ENCODE results near the gene MYH7B. TPM values are rescaled to one million over a fixed set of nuclear protein-coding genes. Genes with fewer than 3 reads are reported as not detected.

Gene MYH7B
- total RNA-seq, 1 experiment from 2014 or later, result 1.0 TPM

GRCh38 chr20:34915131-34915530, 40.5 kb upstream of the MYH7B start:
- intact Hi-C loops (cut with micrococcal nuclease; ENCODE audit: unreplicated experiment), result no loop called here

GRCh38 chr20:34915749-34916455, 39.8 kb upstream of the MYH7B start:
- no peak overlapping the region for H3K4me3 ChIP-seq
- no peaks in the 10 kb centered on the region for H3K27me3 ChIP-seq (ENCODE audit: insufficient read depth, low read depth)
- H3K4me2 ChIP-seq, result no peak overlapping the region
- peaks cover 34% of the 10 kb centered on the region; the same call in 1 of the 2 replicates for H3F3A ChIP-seq (ENCODE audit: insufficient read depth, low read depth)
- peaks cover 37% of the 10 kb centered on the region for H3K4me1 ChIP-seq (replicated peaks; ENCODE audit: insufficient read depth)
- CTCF ChIA-PET, result interaction anchor here (0.5 to 0.6 kb wide), 2 partner anchors 9 to 213 kb away, joined by 3 read pairs; no protein-coding TSS in a partner anchor
- 0 out of 2 replicates have a peak overlapping the region, but pooled peaks have one; percentile 20 for H3K27ac ChIP-seq
- POLR2A ChIA-PET (ENCODE audit: unreplicated experiment), result no interaction called here
- H2AFZ ChIP-seq, result no peak overlapping the region
- BruUV-seq (replicated peaks), result no TSS peak
- TF ChIP-seq EZH2 (IDR thresholded peaks at IDR 0.05; ENCODE audit: low read depth) (no peak), CTCF (conservative IDR thresholded peaks at IDR 0.05) (no peak)
- intact Hi-C loops (cut with micrococcal nuclease; ENCODE audit: unreplicated experiment), result no loop called here
- no peaks in the 10 kb centered on the region for H3K9me2 ChIP-seq (ENCODE audit: insufficient read depth)
- DNase-seq, result no peak
- H4K20me1 ChIP-seq (ENCODE audit: insufficient read depth), result no peaks in the 10 kb centered on the region
- H3K79me2 ChIP-seq (ENCODE audit: low read depth), result peaks cover 13% of the 10 kb centered on the region; the same call in 1 of the 2 replicates
- H3K36me3 ChIP-seq (ENCODE audit: low read depth), result peaks cover 64% of the 10 kb centered on the region
- H3K9me3 ChIP-seq (ENCODE audit: insufficient read depth, low read depth), result no peaks in the 10 kb centered on the region

More at GRCh38 chr20:34915131-34915530, 40.5 kb upstream of the MYH7B start:
- peaks cover 19% of the 10 kb centered on the region for H3K79me2 ChIP-seq (ENCODE audit: low read depth)
- BruUV-seq (replicated peaks), result no TSS peak
- no peaks in the 10 kb centered on the region for H4K20me1 ChIP-seq (ENCODE audit: insufficient read depth)
- H3K27ac ChIP-seq, result no peak overlapping the region
- peaks cover 27% of the 10 kb centered on the region; the same call in 1 of the 2 replicates for H3F3A ChIP-seq (ENCODE audit: insufficient read depth, low read depth)
- no peak for TF ChIP-seq EZH2 (IDR thresholded peaks at IDR 0.05; ENCODE audit: low read depth)
- TF ChIP-seq CTCF (conservative IDR thresholded peaks at IDR 0.05), result no peak
- no peaks in the 10 kb centered on the region for H3K27me3 ChIP-seq (ENCODE audit: insufficient read depth, low read depth)
- ChIA-PET CTCF (interaction anchor here (0.6 kb wide), 1 partner anchor 214 kb away, joined by 3 read pairs; no protein-coding TSS in a partner anchor), POLR2A (ENCODE audit: unreplicated experiment) (interaction anchor here (0.6 kb wide), 1 partner anchor 11 kb away, joined by 24 read pairs; no protein-coding TSS in a partner anchor)
- H2AFZ ChIP-seq, result no peak overlapping the region
- H3K9me3 ChIP-seq (ENCODE audit: insufficient read depth, low read depth), result no peaks in the 10 kb centered on the region
- no peak overlapping the region for H3K4me3 ChIP-seq
- DNase-seq, result no peak
- no peaks in the 10 kb centered on the region for H3K9me2 ChIP-seq (ENCODE audit: insufficient read depth)
- H3K4me1 ChIP-seq (replicated peaks; ENCODE audit: insufficient read depth), result peaks cover 29% of the 10 kb centered on the region
- H3K4me2 ChIP-seq, result no peak overlapping the region
- H3K36me3 ChIP-seq (ENCODE audit: low read depth), result peaks cover 64% of the 10 kb centered on the region

DNA sequence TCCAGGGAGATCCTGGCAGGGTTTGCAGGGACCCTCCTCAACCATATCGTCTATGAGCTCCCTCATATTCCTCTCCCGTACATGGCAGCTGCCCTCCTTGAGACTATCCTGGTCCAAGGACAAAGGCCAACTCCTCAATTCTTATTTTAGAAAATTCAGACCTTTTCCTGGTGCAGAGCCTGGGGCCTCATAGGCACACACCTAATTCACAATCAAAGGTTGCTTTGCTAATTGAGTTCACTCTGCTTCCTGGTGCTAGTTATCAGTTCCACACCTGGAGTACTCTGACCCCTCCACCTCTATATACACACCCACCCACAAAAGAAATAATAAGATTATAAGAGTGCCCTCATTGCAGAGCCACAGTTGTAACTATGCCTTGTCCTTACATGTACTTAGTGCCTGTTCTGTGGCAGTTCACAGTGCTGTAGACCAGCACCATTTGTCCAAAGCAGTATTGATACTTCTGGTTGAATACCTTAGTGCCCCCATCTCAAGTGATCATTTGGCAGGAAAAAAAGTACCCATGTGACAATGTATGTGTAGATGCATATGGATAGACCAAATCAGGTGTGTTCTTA, 38.8 kb upstream of the MYH7B start:
- no peaks in the 10 kb centered on the region for H3K9me3 ChIP-seq (ENCODE audit: insufficient read depth, low read depth)
- no peaks in the 10 kb centered on the region for H4K20me1 ChIP-seq (ENCODE audit: insufficient read depth)
- no peak overlapping the region for H2AFZ ChIP-seq
- intact Hi-C loops (cut with micrococcal nuclease; ENCODE audit: unreplicated experiment), result no loop called here
- H3F3A ChIP-seq (ENCODE audit: insufficient read depth, low read depth), result peaks cover 44% of the 10 kb centered on the region
- no peak for DNase-seq
- H3K27ac ChIP-seq, result peak overlapping the region; percentile 52; the same call in 1 of the 2 replicates
- TF ChIP-seq CTCF (conservative IDR thresholded peaks at IDR 0.05), result no peak
- no peak for TF ChIP-seq EZH2 (IDR thresholded peaks at IDR 0.05; ENCODE audit: low read depth)
- H3K79me2 ChIP-seq (ENCODE audit: low read depth), result peaks cover 11% of the 10 kb centered on the region; the same call in 1 of the 2 replicates
- ChIA-PET CTCF (no interaction called here), POLR2A (ENCODE audit: unreplicated experiment) (no interaction called here)
- H3K4me2 ChIP-seq, result no peak overlapping the region
- no peaks in the 10 kb centered on the region for H3K9me2 ChIP-seq (ENCODE audit: insufficient read depth)
- BruUV-seq (replicated peaks), result no TSS peak
- H3K4me1 ChIP-seq (replicated peaks; ENCODE audit: insufficient read depth), result peaks cover 46% of the 10 kb centered on the region
- peaks cover 65% of the 10 kb centered on the region for H3K36me3 ChIP-seq (ENCODE audit: low read depth)
- no peak overlapping the region for H3K4me3 ChIP-seq
- H3K27me3 ChIP-seq (ENCODE audit: insufficient read depth, low read depth), result no peaks in the 10 kb centered on the region
